Activated CD4-positive, alpha-beta T cell treated with anti-CD3 and anti-CD28 coated beads for 36 hours (primary cell): ENCODE results near the gene TTC32. TPM values are rescaled to one million over a fixed set of nuclear protein-coding genes. Genes with fewer than 3 reads are reported as not detected.
A peak's percentile ranks its signal among the peaks of the same experiment; 100 is the strongest.

Source experiments
- ATAC-seq: fragments of 200-7000 bp; cut with Tn5 transposase; one replicate; pipeline ENCODE4 v1.10.0; 2021; ENCODE audit warnings: mild to moderate bottlenecking, moderate library complexity
- CTCF ChIA-PET: fragments of 350-600 bp; sonication (Branson Sonifier 250); formaldehyde crosslinking; loops from one replicate; lab custom pipeline; 2021; ENCODE audit warnings: antibody characterized with exemption; lab: Charles Lee
- POLR2A ChIA-PET: fragments of 350-600 bp; sonication (Branson Sonifier 250); formaldehyde crosslinking; loops from one replicate; lab custom pipeline; 2021; ENCODE audit warnings: antibody characterized with exemption, inconsistent platforms; lab: Charles Lee
- DNase-seq: peaks from one replicate; pipeline ENCODE4 v3.0.0-alpha.2; 2020
- H3K27ac Mint-ChIP-seq: one replicate; pipeline ENCODE4 v1.8.0; 2021; ENCODE audit warnings: mixed read lengths
- H3K27me3 Mint-ChIP-seq: one replicate; pipeline ENCODE4 v1.8.0; 2021; ENCODE audit warnings: mixed read lengths
- H3K36me3 Mint-ChIP-seq: one replicate; pipeline ENCODE4 v1.8.0; 2021; ENCODE audit warnings: low read depth, mixed read lengths
- H3K4me1 Mint-ChIP-seq: one replicate; pipeline ENCODE4 v1.8.0; 2021; ENCODE audit warnings: mixed read lengths
- H3K4me3 Mint-ChIP-seq: one replicate; pipeline ENCODE4 v1.8.0; 2021; ENCODE audit warnings: mild to moderate bottlenecking, moderate library complexity, mixed read lengths
- H3K9me3 Mint-ChIP-seq: one replicate; pipeline ENCODE4 v1.8.0; 2021; ENCODE audit warnings: low read depth, mixed read lengths
- intact Hi-C, 2 experiments: fragments of 100-400 bp; cut with DNase I in 1 of 2; cut with micrococcal nuclease in 1 of 2; formaldehyde crosslinking; loops; one replicate each; pipeline versions ENCODE4 v1.14.2 to v1.15.1; 2022 to 2024; cut with DNase I, micrococcal nuclease
- total RNA-seq, 2 experiments: library from RNA; stranded (reverse); gene quantifications; one replicate each; pipeline ENCODE4 v1.2.3, GENCODE V29; 2021

Gene TTC32
- total RNA-seq, result 10 to 100 TPM in 1 of 2 experiments, 1 to 10 TPM in 1; 8.8 to 15.7 TPM

DNA sequence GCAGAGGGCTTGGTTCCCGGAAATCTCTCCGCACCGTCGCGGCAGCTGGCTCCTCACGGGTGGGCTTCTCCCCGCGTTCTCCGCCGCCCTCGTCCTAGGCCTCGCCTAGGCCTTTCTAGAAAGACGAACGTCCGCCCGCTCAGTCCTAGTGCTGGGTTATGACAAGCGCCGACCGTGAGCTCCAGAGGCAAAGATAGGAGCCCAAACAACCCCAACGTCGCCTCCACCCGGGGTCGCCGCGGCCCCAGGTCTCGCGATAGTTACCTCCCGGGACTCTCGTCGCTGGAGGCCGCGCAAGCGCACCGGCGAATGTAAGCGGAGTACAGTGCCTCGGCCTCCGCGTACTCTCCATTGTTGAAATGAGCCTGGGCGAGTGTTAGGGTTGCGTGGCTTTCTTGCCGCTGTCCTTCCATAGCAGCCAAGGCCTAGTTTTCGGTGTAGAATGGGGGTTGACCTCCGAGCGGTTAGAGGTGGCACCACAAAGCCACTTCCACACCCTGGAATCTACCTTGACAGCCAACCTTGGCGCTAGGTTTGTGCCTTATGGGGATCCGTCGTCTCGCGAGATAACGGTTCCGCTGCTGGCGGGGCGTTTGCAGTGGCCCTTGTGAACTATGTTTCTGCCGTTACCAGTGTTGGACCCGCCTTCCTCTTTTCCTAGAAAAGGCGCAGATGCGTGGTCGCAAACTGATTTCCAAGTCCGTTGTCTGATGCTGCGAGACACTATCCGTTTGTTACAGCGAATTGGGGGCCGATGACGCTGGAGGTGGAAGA lies at the start of gene TTC32:
TSS of gene TTC32 (minus strand) at position 542 of the 774 bp plus-strand sequence. CDS start at position 413, 129 bp downstream.
- Mint-ChIP-seq H3K36me3 (peaks cover 13% of the 10 kb centered on the region), H3K4me1 (peaks cover 46% of the 10 kb centered on the region), H3K9me3 (peaks cover 4% of the 10 kb centered on the region), H3K27me3 (peaks cover 11% of the 10 kb centered on the region), H3K27ac (peak within 1 kb of the TSS; percentile 93), H3K4me3 (peak within 1 kb of the TSS; percentile 84)
- DNase-seq, result peak; percentile 95
- intact Hi-C loops, result loop anchor here (1.0 to 5.0 kb wide), 13 partner anchors 33 to 1341 kb away; partner anchors contain the start of genes LDAH (in 2 of the 2), PUM2 (in 2 of the 2), RDH14 (in 2 of the 2) and HS1BP3 (in 1 of the 2)
- ChIA-PET POLR2A (interaction anchor here (0.8 kb wide), 1 partner anchor 150 kb away, joined by 3 read pairs; the partner anchor contains the start of gene LAPTM4A), CTCF (no interaction called here)
- peak; percentile 88 for ATAC-seq

DNA sequence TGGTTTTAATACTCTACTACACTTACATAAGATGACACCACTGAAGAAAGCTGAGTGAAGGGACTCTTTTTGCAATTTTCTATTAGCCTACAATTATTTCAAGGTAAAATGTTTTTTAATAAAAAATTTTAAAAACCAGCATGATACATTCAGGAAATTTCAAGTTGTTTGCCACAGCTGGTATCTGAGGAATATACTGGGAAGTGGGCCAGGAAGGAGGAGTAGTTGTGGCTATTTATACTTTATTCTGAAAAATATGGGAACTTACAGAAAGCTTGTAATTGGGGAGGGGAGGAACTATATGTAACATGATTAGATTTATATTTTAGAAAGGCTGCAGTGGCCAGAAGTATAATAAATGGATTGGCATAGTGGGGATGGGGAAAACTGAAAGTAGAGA lies 47.3 kb upstream of the TTC32 start:
- H3K27ac Mint-ChIP-seq, result no peak overlapping the region
- H3K9me3 Mint-ChIP-seq, result no peaks in the 10 kb centered on the region
- H3K36me3 Mint-ChIP-seq, result peaks cover 22% of the 10 kb centered on the region
- no peaks in the 10 kb centered on the region for H3K27me3 Mint-ChIP-seq
- intact Hi-C loops, result no loop called here
- H3K4me3 Mint-ChIP-seq, result no peak overlapping the region
- POLR2A ChIA-PET, result no interaction called here
- ATAC-seq (no peak), DNase-seq (no peak)
- CTCF ChIA-PET, result interaction anchor here (0.7 kb wide), 1 partner anchor 406 kb away, joined by 3 read pairs; no protein-coding TSS in a partner anchor
- no peaks in the 10 kb centered on the region for H3K4me1 Mint-ChIP-seq

DNA sequence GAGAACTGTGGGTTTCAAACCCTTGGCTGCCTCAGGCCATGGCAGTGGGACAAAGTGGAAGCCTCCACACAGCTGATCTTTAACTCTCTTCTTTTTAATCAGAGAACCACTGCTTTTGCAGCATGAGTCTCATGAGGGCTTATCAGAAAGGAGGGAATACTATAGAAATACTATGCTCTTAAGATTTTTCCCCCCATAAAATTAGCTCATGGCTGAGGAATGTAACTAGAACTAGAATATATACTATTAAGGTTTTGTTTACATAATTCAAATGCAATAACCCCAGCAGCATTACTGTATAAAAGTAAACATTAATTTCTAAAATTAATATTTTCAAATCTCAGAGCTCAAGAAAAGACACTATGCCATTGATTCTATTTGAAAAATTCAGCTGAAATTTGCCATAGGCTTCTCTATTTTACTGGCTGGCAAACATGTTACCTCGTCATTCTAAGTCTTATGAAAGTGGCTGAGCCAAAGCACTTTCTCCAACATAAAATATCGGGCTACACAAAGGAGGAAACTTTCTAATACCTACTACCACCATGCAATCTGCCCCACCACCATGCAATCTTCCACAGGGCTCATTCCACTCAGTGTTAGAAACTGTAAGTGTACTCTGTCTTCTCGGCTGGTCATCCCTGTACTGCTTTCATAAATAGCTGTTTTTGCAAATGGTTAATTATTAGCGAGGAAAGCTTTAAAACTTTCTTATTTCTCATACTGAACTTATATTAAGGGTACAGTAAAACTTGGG lies 45.6 kb upstream of the TTC32 start:
- ATAC-seq, result no peak

DNA sequence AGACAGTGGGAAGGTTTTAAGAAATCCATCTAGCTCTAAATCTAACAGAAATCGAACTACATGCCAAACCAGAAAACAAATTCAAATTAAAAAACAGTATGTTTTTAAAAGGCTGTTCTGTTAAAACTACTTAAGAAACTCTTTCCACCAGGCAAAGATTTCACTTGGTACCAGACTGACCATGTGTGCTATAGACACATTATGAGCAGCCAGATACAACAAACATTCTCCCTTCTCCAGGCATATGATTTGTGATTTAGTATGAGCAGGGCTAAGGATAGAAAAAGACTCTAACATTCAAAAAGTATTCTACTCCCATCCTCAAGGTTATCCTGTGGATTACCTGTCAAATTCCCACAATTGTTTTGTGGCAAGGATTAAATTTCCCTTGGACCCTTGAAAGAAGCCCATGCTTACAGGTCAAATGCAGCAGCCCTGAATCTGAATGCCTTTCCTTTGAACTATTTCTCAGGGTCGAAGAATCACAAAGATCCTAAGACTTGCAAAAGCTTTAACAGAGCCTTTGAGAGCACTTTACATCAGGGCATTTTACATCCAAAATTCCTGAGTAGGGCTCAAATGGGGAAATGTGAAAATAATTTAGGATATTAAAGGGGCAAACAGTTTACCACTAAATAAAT lies 42.5 kb upstream of the TTC32 start:
- no peaks in the 10 kb centered on the region for H3K27me3 Mint-ChIP-seq
- H3K4me1 Mint-ChIP-seq, result no peaks in the 10 kb centered on the region
- ATAC-seq (no peak), DNase-seq (no peak)
- H3K4me3 Mint-ChIP-seq, result no peak overlapping the region
- no peaks in the 10 kb centered on the region for H3K9me3 Mint-ChIP-seq
- intact Hi-C loops, result no loop called here
- ChIA-PET CTCF (no interaction called here), POLR2A (interaction anchor here (0.6 kb wide), 1 partner anchor 45 kb away, joined by 3 read pairs; no protein-coding TSS in a partner anchor)
- no peak overlapping the region for H3K27ac Mint-ChIP-seq
- H3K36me3 Mint-ChIP-seq, result peaks cover 18% of the 10 kb centered on the region

More for the DNA sequence above, 45.6 kb upstream of the TTC32 start:
- POLR2A ChIA-PET, result no interaction called here
- no peaks in the 10 kb centered on the region for H3K9me3 Mint-ChIP-seq
- H3K4me1 Mint-ChIP-seq, result no peaks in the 10 kb centered on the region
- no peaks in the 10 kb centered on the region for H3K27me3 Mint-ChIP-seq
- H3K36me3 Mint-ChIP-seq, result peaks cover 18% of the 10 kb centered on the region
- H3K27ac Mint-ChIP-seq, result no peak overlapping the region
- DNase-seq, result no peak
- CTCF ChIA-PET, result no interaction called here
- intact Hi-C loops, result no loop called here
- H3K4me3 Mint-ChIP-seq, result no peak overlapping the region

DNA sequence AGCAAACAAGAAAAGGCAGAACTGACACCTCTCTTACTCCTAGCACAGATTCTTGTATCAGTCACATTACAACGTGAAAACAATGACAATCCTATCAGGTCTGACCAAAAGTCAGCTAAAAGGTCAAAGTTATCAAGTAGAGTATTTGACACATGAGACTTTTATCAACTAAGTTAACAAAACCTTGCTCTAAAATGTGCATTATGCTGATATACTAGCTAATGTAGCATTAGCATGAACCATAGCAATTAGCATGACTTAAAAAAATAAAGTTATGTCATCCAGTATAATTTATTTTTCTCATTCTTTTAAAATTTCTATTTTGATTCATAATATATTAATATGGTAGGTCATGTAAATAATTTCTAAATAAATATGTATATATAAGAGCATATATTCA lies 41.4 kb upstream of the TTC32 start:
- H3K4me1 Mint-ChIP-seq, result no peaks in the 10 kb centered on the region
- no peak overlapping the region for H3K4me3 Mint-ChIP-seq

DNA sequence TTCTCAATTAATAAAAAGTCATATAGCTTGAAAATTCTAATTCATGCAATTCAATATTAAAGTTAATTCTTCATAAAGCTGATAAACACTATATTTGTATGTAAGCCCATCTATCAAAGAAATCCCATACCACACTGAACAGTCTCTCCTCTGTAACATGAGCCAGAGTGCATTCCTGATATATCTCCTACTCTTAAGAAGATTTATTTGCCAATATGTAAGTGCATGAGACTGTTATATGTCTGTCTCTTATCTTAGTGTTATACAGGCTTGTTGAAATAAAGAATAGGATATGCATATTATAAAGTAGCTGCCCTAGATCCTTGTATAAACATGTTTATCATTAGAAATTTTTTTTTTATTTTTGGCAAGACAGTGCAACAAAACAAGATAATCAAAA lies 40.4 kb upstream of the TTC32 start:
- intact Hi-C loops, result no loop called here
- DNase-seq (no peak), ATAC-seq (no peak)
- ChIA-PET CTCF (interaction anchor here (0.6 to 0.8 kb wide), 2 partner anchors 8 to 695 kb away, joined by 3 read pairs; no protein-coding TSS in a partner anchor), POLR2A (no interaction called here)
- H3K27me3 Mint-ChIP-seq, result no peaks in the 10 kb centered on the region
- no peak overlapping the region for H3K27ac Mint-ChIP-seq
- no peak overlapping the region for H3K4me3 Mint-ChIP-seq
- peaks cover 23% of the 10 kb centered on the region for H3K36me3 Mint-ChIP-seq
- no peaks in the 10 kb centered on the region for H3K9me3 Mint-ChIP-seq
- no peaks in the 10 kb centered on the region for H3K4me1 Mint-ChIP-seq

More for the DNA sequence above, 41.4 kb upstream of the TTC32 start:
- DNase-seq, result no peak
- ChIA-PET CTCF (interaction anchor here (0.8 kb wide), 1 partner anchor 9 kb away, joined by 3 read pairs; no protein-coding TSS in a partner anchor), POLR2A (no interaction called here)
- Mint-ChIP-seq H3K27me3 (no peaks in the 10 kb centered on the region), H3K9me3 (no peaks in the 10 kb centered on the region), H3K27ac (no peak overlapping the region), H3K36me3 (peaks cover 20% of the 10 kb centered on the region)
- intact Hi-C loops, result no loop called here
- ATAC-seq, result no peak

DNA sequence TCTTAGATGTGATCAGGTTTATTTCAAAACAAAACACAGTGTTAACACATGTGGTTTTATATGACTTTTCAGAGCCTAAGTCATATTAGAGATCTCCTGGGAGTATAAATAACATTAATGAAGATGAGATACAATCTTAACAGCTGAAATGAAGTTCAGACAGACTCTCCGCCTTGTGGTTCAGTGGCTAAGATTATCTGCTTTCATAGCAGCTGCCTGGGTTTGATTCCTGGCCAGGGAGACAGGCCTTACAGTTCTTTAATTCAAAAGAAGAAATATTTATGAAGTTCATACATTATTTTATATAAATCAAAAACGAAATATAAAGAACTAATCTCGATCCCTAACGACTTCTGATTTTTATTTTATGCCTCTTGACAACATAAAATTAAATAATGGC lies 35.2 kb upstream of the TTC32 start:
- ATAC-seq (no peak), DNase-seq (no peak)
- H3K27me3 Mint-ChIP-seq, result no peaks in the 10 kb centered on the region
- CTCF ChIA-PET, result interaction anchor here (0.6 kb wide), 1 partner anchor 81 kb away, joined by 3 read pairs; no protein-coding TSS in a partner anchor
- H3K36me3 Mint-ChIP-seq, result peaks cover 29% of the 10 kb centered on the region
- no peaks in the 10 kb centered on the region for H3K9me3 Mint-ChIP-seq
- POLR2A ChIA-PET, result no interaction called here
- H3K27ac Mint-ChIP-seq, result no peak overlapping the region
- intact Hi-C loops, result no loop called here
- H3K4me1 Mint-ChIP-seq, result no peaks in the 10 kb centered on the region
- H3K4me3 Mint-ChIP-seq, result no peak overlapping the region

DNA sequence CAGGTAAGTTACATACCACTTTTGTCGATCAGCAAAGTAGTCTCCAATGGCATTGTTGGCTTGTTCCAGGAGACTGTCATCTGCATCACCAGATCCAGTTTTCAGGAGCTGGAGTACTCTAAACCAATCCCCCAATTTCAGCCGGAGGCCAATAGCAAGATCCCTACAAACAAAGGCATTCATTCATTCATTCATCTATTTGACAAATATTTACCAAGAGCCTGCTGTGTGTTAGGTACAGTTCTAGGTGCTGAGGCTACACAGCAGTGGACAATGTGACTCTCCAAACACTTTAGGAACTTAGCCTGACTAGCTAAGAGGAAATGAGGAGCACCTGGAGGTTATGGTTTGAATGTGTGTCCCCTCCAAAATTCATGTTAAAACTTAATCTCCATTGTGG lies 34.4 kb upstream of the TTC32 start:
- no peak overlapping the region for H3K4me3 Mint-ChIP-seq
- ATAC-seq, result no peak
- DNase-seq, result no peak
- ChIA-PET CTCF (no interaction called here), POLR2A (no interaction called here)
- H3K9me3 Mint-ChIP-seq, result no peaks in the 10 kb centered on the region
- H3K27ac Mint-ChIP-seq, result no peak overlapping the region
- H3K27me3 Mint-ChIP-seq, result no peaks in the 10 kb centered on the region
- H3K4me1 Mint-ChIP-seq, result no peaks in the 10 kb centered on the region
- H3K36me3 Mint-ChIP-seq, result peaks cover 32% of the 10 kb centered on the region
- intact Hi-C loops, result no loop called here

DNA sequence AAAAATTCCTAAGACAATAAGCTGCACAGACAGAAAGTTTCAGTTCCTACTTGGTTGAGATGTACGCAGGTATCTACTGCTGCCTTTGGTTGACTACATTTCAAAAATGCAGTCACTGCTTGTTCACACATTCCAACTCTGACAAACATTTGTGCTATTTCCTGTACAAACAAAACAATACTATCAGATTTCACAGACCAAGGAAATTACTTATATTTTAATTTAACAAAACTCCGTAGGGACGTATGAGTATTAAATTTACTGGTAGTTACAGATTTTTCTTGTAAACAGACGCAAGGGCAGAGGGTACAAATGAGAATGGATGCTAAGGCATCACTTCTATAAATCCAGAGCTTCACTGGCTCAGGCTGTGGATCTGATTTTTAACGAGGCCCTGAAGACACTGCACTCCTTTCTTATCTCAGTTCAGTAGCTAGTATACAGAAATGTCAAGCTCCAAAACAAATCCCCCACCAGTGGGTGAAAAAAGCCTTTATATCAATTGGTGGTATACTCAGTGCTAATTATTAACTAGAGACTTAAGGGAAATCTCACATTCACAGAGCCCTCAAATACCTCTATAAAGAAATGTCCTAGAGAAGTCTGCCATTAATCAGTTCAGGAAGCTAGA lies 31.7 kb upstream of the TTC32 start:
- CTCF ChIA-PET, result interaction anchor here (0.6 to 1.4 kb wide), 2 partner anchors 9 to 82 kb away, joined by 3 to 5 read pairs; no protein-coding TSS in a partner anchor
- no peaks in the 10 kb centered on the region for H3K4me1 Mint-ChIP-seq
- H3K4me3 Mint-ChIP-seq, result no peak overlapping the region
- H3K9me3 Mint-ChIP-seq, result peaks cover 3% of the 10 kb centered on the region
- no peak for DNase-seq
- H3K36me3 Mint-ChIP-seq, result peaks cover 42% of the 10 kb centered on the region
- no peak overlapping the region for H3K27ac Mint-ChIP-seq
- no peaks in the 10 kb centered on the region for H3K27me3 Mint-ChIP-seq
- POLR2A ChIA-PET, result no interaction called here
- intact Hi-C loops, result no loop called here
- no peak for ATAC-seq

DNA sequence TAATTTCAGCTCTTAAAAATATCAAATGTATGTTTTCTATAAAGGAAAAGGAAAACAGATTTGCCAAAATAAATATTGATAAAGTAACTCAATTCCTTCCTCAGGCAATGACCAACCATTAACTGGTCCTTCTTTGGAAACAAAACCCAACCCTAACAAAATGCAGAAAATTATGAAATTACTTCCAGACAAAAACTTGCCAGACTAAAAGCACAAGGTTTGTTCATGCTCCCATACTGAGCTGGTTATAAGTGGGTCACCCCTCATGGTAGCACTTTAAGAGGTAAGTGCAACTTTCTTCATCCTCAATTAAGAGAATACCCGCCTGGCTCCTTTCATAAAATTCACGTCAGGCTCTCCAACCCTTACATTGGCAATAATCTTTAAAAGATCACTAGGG lies 31.1 kb upstream of the TTC32 start:
- Mint-ChIP-seq H3K4me3 (no peak overlapping the region), H3K27ac (no peak overlapping the region), H3K36me3 (peaks cover 45% of the 10 kb centered on the region), H3K9me3 (peaks cover 3% of the 10 kb centered on the region), H3K4me1 (no peaks in the 10 kb centered on the region), H3K27me3 (no peaks in the 10 kb centered on the region)
- no peak for ATAC-seq
- DNase-seq, result no peak
- POLR2A ChIA-PET, result no interaction called here
- CTCF ChIA-PET, result interaction anchor here (1.4 kb wide), 1 partner anchor 83 kb away, joined by 5 read pairs; no protein-coding TSS in a partner anchor
- intact Hi-C loops, result no loop called here

DNA sequence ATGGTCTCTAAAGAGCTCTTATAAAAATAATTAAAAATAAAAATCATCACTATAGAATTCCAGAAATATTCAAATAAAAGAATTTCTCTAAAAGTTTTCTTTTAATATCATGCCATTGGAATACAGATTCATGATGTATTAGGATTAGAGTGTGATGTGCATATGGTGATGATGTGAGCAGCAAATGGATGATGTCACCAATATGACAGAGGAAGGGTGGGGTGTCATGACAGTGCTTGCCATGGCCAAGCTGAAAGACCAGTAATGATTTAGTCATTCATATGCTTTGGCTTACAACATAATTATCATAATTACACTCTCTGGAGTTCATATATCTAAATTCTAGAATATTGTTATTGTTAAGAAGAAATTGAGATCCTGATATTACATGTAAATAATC lies 27.4 kb upstream of the TTC32 start:
- CTCF ChIA-PET, result no interaction called here

More for the DNA sequence above, 27.4 kb upstream of the TTC32 start:
- Mint-ChIP-seq H3K27ac (no peak overlapping the region), H3K4me3 (no peak overlapping the region), H3K4me1 (no peaks in the 10 kb centered on the region), H3K36me3 (peaks cover 61% of the 10 kb centered on the region), H3K9me3 (peaks cover 14% of the 10 kb centered on the region), H3K27me3 (no peaks in the 10 kb centered on the region)
- POLR2A ChIA-PET, result no interaction called here
- intact Hi-C loops, result no loop called here
- no peak for DNase-seq
- ATAC-seq, result no peak
